A549 (cell line): ENCODE measurements around the gene DOK7. TPM values are rescaled to one million over a fixed set of nuclear protein-coding genes. Genes with fewer than 3 reads are reported as not detected.
A peak's percentile ranks its signal among the peaks of the same experiment; 100 is the strongest.

ENCODE experiments used
- ATAC-seq, 2 experiments: fragments of 200-7000 bp in 1 of 2; fragments of >200 bp in 1 of 2; cut with Nextera tagmentation in 1 of 2; cut with Tn5 transposase in 1 of 2; 3 replicates each; pipeline versions ENCODE4 v1.8.0 to v1.9.1; 2018 to 2020; ENCODE audit warnings: mild to moderate bottlenecking in 1 of 2, moderate library complexity in 1 of 2
- CTCF ChIA-PET: fragments of 300-600 bp; sonication (Branson Sonifier 250); formaldehyde crosslinking; extraction: SDS; loops from one replicate; lab custom pipeline; 2021; ENCODE audit warnings: antibody characterized with exemption, inconsistent platforms; lab: Yijun Ruan, JAX
- POLR2A ChIA-PET: fragments of 350-600 bp; formaldehyde crosslinking; extraction: SDS; loops from one replicate; lab custom pipeline; 2021; ENCODE audit warnings: antibody characterized with exemption, inconsistent platforms; lab: Yijun Ruan, JAX
- DNase-seq, 2 experiments: peaks; one replicate each; pipeline versions ENCODE4 v3.0.0 to v3.0.0-alpha.2; 2011 to 2016; ENCODE audit warnings: low read depth in 1 of 2, low spot score in 1 of 2
- FAIRE-seq: peaks from 2 replicates; lab custom pipeline; 2011; peaks lifted over from hg19 to GRCh38; lab: Jason Lieb, UNC
- H3K27ac ChIP-seq, 2 experiments: fragments of >200 bp; sonication (Bioruptor Twin); formaldehyde crosslinking; 3 replicates each; pipeline ENCODE4 v1.5.1; 2016 to 2017
- H3K4me1 ChIP-seq: fragments of >200 bp; sonication (Bioruptor Twin); formaldehyde crosslinking; 3 replicates; pipeline ENCODE4 v1.6.1; 2016
- H3K4me2 ChIP-seq: fragments of >200 bp; sonication (Bioruptor Twin); formaldehyde crosslinking; 3 replicates; pipeline ENCODE4 v1.6.1; 2016
- H3K4me3 ChIP-seq: fragments of >200 bp; sonication (Bioruptor Twin); formaldehyde crosslinking; 3 replicates; pipeline ENCODE4 v1.5.1; 2016
- H3K9me3 ChIP-seq: fragments of >200 bp; sonication (Bioruptor Twin); formaldehyde crosslinking; 3 replicates; pipeline ENCODE4 v1.6.1; 2016
- BHLHE40 ChIP-seq: IDR thresholded peaks from 2 replicates; pipeline ENCODE4 v1.6.1; 2012; ENCODE audit warnings: low read depth, low read length, inconsistent platforms
- CBX8 ChIP-seq: fragments of 200-600 bp; sonication (generic); IDR thresholded peaks from 2 replicates; pipeline ENCODE4 v1.6.1; 2016
- CHD4 ChIP-seq: fragments of 200-600 bp; sonication (generic); IDR thresholded peaks from 2 replicates; pipeline ENCODE4 v1.6.1; 2016; ENCODE audit warnings: antibody characterized with exemption, mild to moderate bottlenecking, borderline replicate concordance
- CTCF ChIP-seq: fragments of >200 bp; sonication (Bioruptor Twin); formaldehyde crosslinking; IDR thresholded peaks from 3 replicates; pipeline ENCODE4 v1.5.1; 2016
- EHF ChIP-seq: fragments of 250-450 bp; sonication (Bioruptor Pico); IDR thresholded peaks from 2 replicates; pipeline ENCODE4 v1.5.0; 2020; ENCODE audit warnings: mild to moderate bottlenecking
- ESRRA ChIP-seq: fragments of 150-350 bp; IDR thresholded peaks from 2 replicates; pipeline ENCODE4 v1.6.1; 2014; ENCODE audit warnings: mild to moderate bottlenecking, low read length, borderline replicate concordance
- FOSL2 ChIP-seq, 2 experiments: fragments of 450-650 bp in 1 of 2; fragments of >200 bp in 1 of 2; sonication (Bioruptor Twin) in 1 of 2; formaldehyde crosslinking; IDR thresholded peaks; 2 replicates each; pipeline versions ENCODE4 v1.5.0 to v1.6.1; 2016 to 2020; ENCODE audit warnings: mild to moderate bottlenecking in 1 of 2, moderate library complexity in 1 of 2
- FOXS1 ChIP-seq: fragments of 250-450 bp; sonication (Bioruptor Pico); IDR thresholded peaks from 2 replicates; pipeline ENCODE4 v1.5.0; 2020; ENCODE audit warnings: mild to moderate bottlenecking, moderate library complexity
- GATA3 ChIP-seq: IDR thresholded peaks from 2 replicates; pipeline ENCODE4 v1.6.1; 2012; ENCODE audit warnings: borderline replicate concordance
- HOXB5 ChIP-seq: fragments of 250-450 bp; sonication (Bioruptor Pico); IDR thresholded peaks from 2 replicates; pipeline ENCODE4 v1.5.0; 2020; ENCODE audit warnings: mild to moderate bottlenecking, moderate library complexity
- KDM5A ChIP-seq: fragments of 200-600 bp; sonication (generic); IDR thresholded peaks from 2 replicates; pipeline ENCODE4 v1.6.1; 2016; ENCODE audit warnings: antibody characterized with exemption, mild to moderate bottlenecking
- MAZ ChIP-seq: fragments of 150-350 bp; IDR thresholded peaks from 2 replicates; pipeline ENCODE4 v1.6.1; 2014; ENCODE audit warnings: antibody characterized with exemption, low read depth, low read length, borderline replicate concordance
- PHF8 ChIP-seq: fragments of 200-600 bp; sonication (generic); IDR thresholded peaks from 2 replicates; pipeline ENCODE4 v1.6.1; 2016; ENCODE audit warnings: low read depth, mild to moderate bottlenecking, antibody characterized with exemption, moderate library complexity, borderline replicate concordance
- RAD21 ChIP-seq, 2 experiments: fragments of >200 bp in 1 of 2; sonication (Bioruptor Twin) in 1 of 2; formaldehyde crosslinking in 1 of 2; IDR thresholded peaks in 1 of 2; conservative IDR thresholded peaks in 1 of 2; 2 replicates in 1 of 2; 3 replicates in 1 of 2; pipeline ENCODE4 v1.6.1; 2012 to 2018; ENCODE audit warnings: inconsistent platforms in 1 of 2
- REST ChIP-seq: fragments of 200-600 bp; sonication (generic); IDR thresholded peaks from 2 replicates; pipeline ENCODE4 v1.6.1; 2016; ENCODE audit warnings: antibody characterized with exemption, mild to moderate bottlenecking, moderate library complexity
- RNF2 ChIP-seq: fragments of 200-600 bp; sonication (generic); IDR thresholded peaks from 2 replicates; pipeline ENCODE4 v1.6.1; 2016; ENCODE audit warnings: low read depth, mild to moderate bottlenecking, antibody characterized with exemption, moderate library complexity, borderline replicate concordance
- TP53 ChIP-seq: fragments of 250-450 bp; sonication (Bioruptor Pico); IDR thresholded peaks from 2 replicates; pipeline ENCODE4 v1.5.0; 2021; ENCODE audit warnings: mild to moderate bottlenecking, moderate library complexity
- ZC3H11A ChIP-seq: fragments of 450-650 bp; IDR thresholded peaks from 2 replicates; pipeline ENCODE4 v1.6.1; 2014; ENCODE audit warnings: antibody characterized with exemption, mild to moderate bottlenecking
- WGBS: methylation state at CpG from one replicate; pipeline ENCODE4 v1.1.6; 2017; ENCODE audit errors: missing lambda C conversion rate; 5-methylcytosine and 5-hydroxymethylcytosine counted together
- polyA plus RNA-seq, 4 experiments: library from polyadenylated mRNA; depleted of rRNA in 3 of 4; stranded (reverse); fragments of >200 nt; fragmentation: RNase III in 1 of 4; extraction: RNeasy Plus Mini Kit Qiagen cat#74134 plus additional on column Dnase treatment in 1 of 4; gene quantifications; 2 replicates in 3 of 4; 3 replicates in 1 of 4; pipeline ENCODE4 v1.2.3, GENCODE V29; 2011 to 2017
- TF ChIP-seq, protein P1 (sequence below): fragments of 250-450 bp; sonication (Bioruptor Pico); IDR thresholded peaks from 2 replicates; pipeline ENCODE4 v1.5.0; 2021; ENCODE audit warnings: mild to moderate bottlenecking, moderate library complexity, borderline replicate concordance
- TF ChIP-seq, protein P2 (sequence below): fragments of >200 bp; sonication (Bioruptor Twin); formaldehyde crosslinking; IDR thresholded peaks from 2 replicates; pipeline ENCODE4 v1.6.1; 2016

DOK7 gene
- polyA plus RNA-seq, 2 of the 4 experiments (the other 2 are of a cell fraction) = 0.17 to 0.21 TPM

DNA sequence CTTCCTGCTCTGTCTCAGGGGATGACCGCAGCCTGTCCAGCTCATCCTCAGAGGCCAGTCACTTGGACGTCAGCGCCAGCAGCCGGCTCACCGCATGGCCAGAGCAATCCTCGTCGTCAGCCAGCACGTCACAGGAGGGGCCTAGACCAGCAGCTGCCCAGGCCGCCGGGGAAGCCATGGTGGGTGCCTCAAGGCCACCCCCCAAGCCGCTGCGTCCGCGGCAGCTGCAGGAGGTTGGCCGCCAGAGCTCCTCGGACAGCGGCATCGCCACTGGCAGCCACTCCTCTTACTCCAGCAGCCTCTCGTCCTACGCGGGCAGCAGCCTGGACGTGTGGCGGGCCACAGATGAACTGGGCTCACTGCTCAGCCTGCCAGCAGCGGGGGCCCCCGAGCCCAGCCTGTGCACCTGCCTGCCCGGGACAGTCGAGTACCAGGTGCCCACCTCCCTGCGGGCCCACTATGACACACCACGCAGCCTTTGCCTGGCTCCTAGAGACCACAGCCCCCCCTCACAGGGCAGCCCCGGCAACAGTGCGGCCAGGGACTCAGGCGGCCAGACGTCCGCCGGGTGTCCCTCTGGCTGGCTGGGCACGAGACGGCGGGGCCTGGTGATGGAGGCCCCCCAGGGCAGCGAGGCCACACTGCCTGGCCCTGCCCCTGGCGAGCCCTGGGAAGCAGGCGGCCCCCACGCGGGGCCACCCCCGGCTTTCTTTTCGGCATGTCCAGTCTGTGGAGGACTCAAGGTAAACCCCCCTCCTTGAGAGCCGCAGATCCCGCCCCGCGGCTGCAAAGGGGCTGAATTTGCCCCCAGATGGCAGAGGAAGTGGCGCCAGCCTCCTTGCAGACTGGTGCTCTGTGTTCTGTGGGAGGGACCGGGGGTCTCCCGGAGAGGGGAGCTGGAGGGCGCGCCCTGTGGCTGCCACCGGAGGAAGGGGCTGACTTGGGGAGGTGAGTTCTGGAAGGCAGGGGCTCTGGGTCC, 29.9 kb downstream of the DOK7 start:
- Histone ChIP-seq H3K4me3 (no peak overlapping the region), H3K4me1 (no peaks in the 10 kb centered on the region)
- CTCF ChIA-PET = interaction anchor here (1.4 to 1.7 kb wide), 3 partner anchors 12 to 22 kb away, joined by 6 to 13 read pairs (median 9); no protein-coding TSS in a partner anchor
- FAIRE-seq = no peak
- TF ChIP-seq HOXB5 = no peak
- no peak for TF ChIP-seq TP53
- TF ChIP-seq ESRRA = no peak
- no peak for TF ChIP-seq BHLHE40
- no peak for TF ChIP-seq MAZ
- TF ChIP-seq CBX8 = no peak
- TF ChIP-seq, all 56 proteins: peak for 0
- H3K4me2 ChIP-seq = no peak overlapping the region
- 89% methylated on average over 19 of the region's 55 CpGs for WGBS
- ATAC-seq (no peak), DNase-seq (no peak)
- no peaks in the 10 kb centered on the region for H3K9me3 ChIP-seq
- no peak overlapping the region for H3K27ac ChIP-seq
- POLR2A ChIA-PET = no interaction called here

GRCh38 chr4:3493720-3494461, 30.8 kb downstream of the DOK7 start:
- Histone ChIP-seq H3K27ac (no peak overlapping the region), H3K4me2 (no peak overlapping the region), H3K4me1 (no peaks in the 10 kb centered on the region), H3K4me3 (no peak overlapping the region)
- WGBS = 50% methylated on average over 5 of the region's 20 CpGs
- ChIA-PET POLR2A (no interaction called here), CTCF (interaction anchor here (0.6 to 1.7 kb wide), 2 partner anchors 8 to 13 kb away, joined by 3 to 9 read pairs; no protein-coding TSS in a partner anchor)
- DNase-seq (no peak), ATAC-seq (peak in 1 of 2 experiments; percentile 23; a peak in 3 of 6 replicates)
- TF ChIP-seq ZC3H11A = no peak
- no peak for TF ChIP-seq REST
- no peak for TF ChIP-seq GATA3
- TF ChIP-seq CBX8 = no peak
- TF ChIP-seq FOSL2 (IDR thresholded peaks at IDR 0.05) = no peak
- no peak for TF ChIP-seq FOSL2 (CRISPR knock-in tag; IDR thresholded peaks at IDR 0.05)
- TF ChIP-seq ESRRA = no peak
- TF ChIP-seq EHF (CRISPR knock-in tag) = no peak
- TF ChIP-seq CHD4 = no peak
- TF ChIP-seq, protein P1, sequence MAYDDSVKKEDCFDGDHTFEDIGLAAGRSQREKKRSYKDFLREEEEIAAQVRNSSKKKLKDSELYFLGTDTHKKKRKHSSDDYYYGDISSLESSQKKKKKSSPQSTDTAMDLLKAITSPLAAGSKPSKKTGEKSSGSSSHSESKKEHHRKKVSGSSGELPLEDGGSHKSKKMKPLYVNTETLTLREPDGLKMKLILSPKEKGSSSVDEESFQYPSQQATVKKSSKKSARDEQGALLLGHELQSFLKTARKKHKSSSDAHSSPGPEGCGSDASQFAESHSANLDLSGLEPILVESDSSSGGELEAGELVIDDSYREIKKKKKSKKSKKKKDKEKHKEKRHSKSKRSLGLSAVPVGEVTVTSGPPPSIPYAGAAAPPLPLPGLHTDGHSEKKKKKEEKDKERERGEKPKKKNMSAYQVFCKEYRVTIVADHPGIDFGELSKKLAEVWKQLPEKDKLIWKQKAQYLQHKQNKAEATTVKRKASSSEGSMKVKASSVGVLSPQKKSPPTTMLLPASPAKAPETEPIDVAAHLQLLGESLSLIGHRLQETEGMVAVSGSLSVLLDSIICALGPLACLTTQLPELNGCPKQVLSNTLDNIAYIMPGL (CRISPR knock-in tag) = no peak
- TF ChIP-seq, protein P2, sequence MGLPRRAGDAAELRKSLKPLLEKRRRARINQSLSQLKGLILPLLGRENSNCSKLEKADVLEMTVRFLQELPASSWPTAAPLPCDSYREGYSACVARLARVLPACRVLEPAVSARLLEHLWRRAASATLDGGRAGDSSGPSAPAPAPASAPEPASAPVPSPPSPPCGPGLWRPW = no peak
- TF ChIP-seq RNF2 = no peak
- no peak for TF ChIP-seq MAZ
- no peak for TF ChIP-seq KDM5A
- no peak for TF ChIP-seq PHF8
- TF ChIP-seq FOXS1 = no peak
- TF ChIP-seq RAD21 (conservative IDR thresholded peaks at IDR 0.05 in 1 of 2, IDR thresholded peaks at IDR 0.05 in 1 of 2) = no peak
- no peak for TF ChIP-seq CTCF
- TF ChIP-seq BHLHE40 = no peak
- TF ChIP-seq, all 56 proteins: peak for 0
- no peaks in the 10 kb centered on the region for H3K9me3 ChIP-seq
- no peak for FAIRE-seq
